HG02678 (cell line): Measurements from ENCODE around the gene PXN.
A peak's percentile ranks its signal among the peaks of the same experiment; 100 is the strongest.
"Not testable (repeated sequence)": the region's sequence is repeated elsewhere in the genome, so short reads cannot be mapped to it uniquely, and the experiment has no call there.

Experiments
- ATAC-seq: cut with Tn5 transposase; IDR thresholded peaks from one replicate; pipeline ENCODE4 v1.9.1; 2021; ENCODE audit warnings: mild to moderate bottlenecking, moderate library complexity; ENCODE audit not compliant: unreplicated experiment

The PXN gene

GRCh38 chr12:120211904-120212283, 53.6 kb downstream of the PXN start:
- ATAC-seq: no peak

- ATAC-seq: no peak
These were observed 54.2 kb downstream of the PXN start for GRCh38 chr12:120211243-120211903.

- no peak for ATAC-seq
These were observed 55.7 kb downstream of the PXN start for GRCh38 chr12:120209851-120210250.

GRCh38 chr12:120207227-120207626, 58.3 kb downstream of the PXN start:
- ATAC-seq: no peak

- ATAC-seq: not testable (repeated sequence)
These were observed 58.7 kb downstream of the PXN start for GRCh38 chr12:120206781-120207180.

- no peak for ATAC-seq
These were observed 59.3 kb downstream of the PXN start for GRCh38 chr12:120206228-120206627.

GRCh38 chr12:120204171-120204570, 61.4 kb downstream of the PXN start:
- ATAC-seq: no peak

GRCh38 chr12:120200364-120200800, 65.1 kb downstream of the PXN start:
- ATAC-seq: no peak

- no peak for ATAC-seq
These were observed 65.8 kb downstream of the PXN start for GRCh38 chr12:120199595-120200306.

GRCh38 chr12:120199025-120199424, 66.5 kb downstream of the PXN start:
- no peak for ATAC-seq

- no peak for ATAC-seq
These were observed 68.0 kb downstream of the PXN start for GRCh38 chr12:120197542-120197887.

GRCh38 chr12:120196817-120197541, 68.6 kb downstream of the PXN start:
- not testable (repeated sequence) for ATAC-seq

GRCh38 chr12:120196363-120196762, 69.2 kb downstream of the PXN start:
- no peak for ATAC-seq

- ATAC-seq: peak; percentile 81
These were observed 70.8 kb downstream of the PXN start, which contains the start of gene GCN1 for GRCh38 chr12:120194534-120195395. GCN1 (minus strand) TSS chr12:120194715; CDS start chr12:120194697, 18 bp downstream.

GRCh38 chr12:120194226-120194533, 71.3 kb downstream of the PXN start:
- peak; percentile 28 for ATAC-seq

GRCh38 chr12:120193286-120193685, 72.2 kb downstream of the PXN start:
- ATAC-seq: not testable (repeated sequence)

GRCh38 chr12:120190985-120191480, 74.5 kb downstream of the PXN start:
- ATAC-seq: no peak

GRCh38 chr12:120190386-120190785, 75.1 kb downstream of the PXN start:
- no peak for ATAC-seq

GRCh38 chr12:120186654-120187053, 78.9 kb downstream of the PXN start:
- ATAC-seq: no peak

- no peak for ATAC-seq
These were observed 82.3 kb downstream of the PXN start for GRCh38 chr12:120183211-120183631.
